ENCODE results near the gene PPME1.

GRCh38 chr11:74134661-74135060 is 36.4 kb upstream of the PPME1 start:
- no peak for TF ChIP-seq CTCF (IDR thresholded peaks at IDR 0.05)
- TF ChIP-seq EZH2 (IDR thresholded peaks at IDR 0.05) = no peak
- no peak for TF ChIP-seq EZH2phosphoT487 (IDR thresholded peaks at IDR 0.05)

Data from neural progenitor cell (in vitro differentiated cells).